Activated CD8-positive, alpha-beta memory T cell treated with anti-CD3 and anti-CD28 coated beads, Interleukin-2, amount 10 ng/mL, durations not matched to agents 7 days and 5 days (primary cell): ENCODE data around the gene RFX5. TPM values are rescaled to one million over a fixed set of nuclear protein-coding genes. Genes with fewer than 3 reads are reported as not detected.
"Not testable (repeated sequence)": the region's sequence is repeated elsewhere in the genome, so short reads cannot be mapped to it uniquely, and the experiment has no call there.

Experiments used
- ATAC-seq: fragments of 150-1000 bp; cut with Tn5 transposase; one replicate; pipeline ENCODE4 v1.10.0; 2021; ENCODE audit warnings: moderate library complexity
- CTCF ChIA-PET: fragments of 350-600 bp; sonication (Branson Sonifier 250); formaldehyde crosslinking; loops from one replicate; lab custom pipeline; 2021; ENCODE audit warnings: antibody characterized with exemption; lab: Charles Lee
- DNase-seq: peaks from one replicate; pipeline ENCODE4 v3.0.0-alpha.2; 2020
- H3K27ac Mint-ChIP-seq: one replicate; pipeline ENCODE4 v1.8.0; 2021; ENCODE audit warnings: mild to moderate bottlenecking, mixed read lengths
- H3K27me3 Mint-ChIP-seq: one replicate; pipeline ENCODE4 v1.8.0; 2021; ENCODE audit warnings: mixed read lengths
- H3K36me3 Mint-ChIP-seq: one replicate; pipeline ENCODE4 v1.8.0; 2021; ENCODE audit warnings: mild to moderate bottlenecking, mixed read lengths
- H3K4me1 Mint-ChIP-seq: one replicate; pipeline ENCODE4 v1.8.0; 2021; ENCODE audit warnings: mixed read lengths
- H3K4me3 Mint-ChIP-seq: one replicate; pipeline ENCODE4 v1.8.0; 2021; ENCODE audit warnings: mild to moderate bottlenecking, moderate library complexity, mixed read lengths
- H3K9me3 Mint-ChIP-seq: one replicate; pipeline ENCODE4 v1.8.0; 2022; ENCODE audit warnings: low read depth, mixed read lengths
- total RNA-seq, 2 experiments: library from RNA; stranded (reverse); gene quantifications; one replicate each; pipeline ENCODE4 v1.2.3, GENCODE V29; 2021

Gene RFX5
- total RNA-seq, 2 experiments from 2014 or later = 109 to 139 TPM

GRCh38 chr1:151370211-151370911 lies 23.3 kb upstream of the RFX5 start:
- Mint-ChIP-seq H3K4me3 (no peak overlapping the region), H3K27me3 (peaks cover 5% of the 10 kb centered on the region), H3K27ac (no peak overlapping the region), H3K9me3 (no peaks in the 10 kb centered on the region), H3K4me1 (no peaks in the 10 kb centered on the region), H3K36me3 (no peaks in the 10 kb centered on the region)
- no peak for DNase-seq
- ATAC-seq = no peak
- CTCF ChIA-PET = interaction anchor here (1.0 kb wide), 1 partner anchor 30 kb away, joined by 3 read pairs; no protein-coding TSS in a partner anchor

GRCh38 chr1:151369621-151370048 lies 22.6 kb upstream of the RFX5 start:
- no peak for DNase-seq
- no peak overlapping the region for H3K27ac Mint-ChIP-seq
- no peaks in the 10 kb centered on the region for H3K36me3 Mint-ChIP-seq
- no peak overlapping the region for H3K4me3 Mint-ChIP-seq
- H3K9me3 Mint-ChIP-seq = no peaks in the 10 kb centered on the region
- no peak for ATAC-seq
- no peaks in the 10 kb centered on the region for H3K27me3 Mint-ChIP-seq
- CTCF ChIA-PET = interaction anchor here (1.0 to 1.2 kb wide), 2 partner anchors 29 kb away, joined by 3 read pairs; no protein-coding TSS in a partner anchor
- no peaks in the 10 kb centered on the region for H3K4me1 Mint-ChIP-seq

DNA sequence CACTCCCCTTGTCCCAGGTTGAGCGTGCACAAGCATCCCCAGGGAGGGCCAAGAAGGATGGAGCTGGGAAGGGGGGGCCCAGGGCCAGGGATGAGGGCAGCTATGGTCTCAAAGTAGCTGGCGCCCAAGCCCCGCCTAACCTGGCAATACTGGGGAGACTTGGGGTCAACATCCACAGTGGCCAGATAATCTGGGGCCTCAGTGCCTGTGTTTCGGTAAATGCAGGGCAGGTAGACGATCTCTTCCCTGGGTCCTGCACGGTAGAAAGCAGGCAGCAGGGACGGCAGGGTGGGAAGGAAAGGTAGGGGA lies 22.2 kb upstream of the RFX5 start:
- CTCF ChIA-PET = interaction anchor here (1.2 kb wide), 1 partner anchor 29 kb away, joined by 3 read pairs; no protein-coding TSS in a partner anchor
- no peak for ATAC-seq

GRCh38 chr1:151368393-151369301 lies 21.6 kb upstream of the RFX5 start:
- no peak for DNase-seq
- H3K27me3 Mint-ChIP-seq = no peaks in the 10 kb centered on the region
- CTCF ChIA-PET = interaction anchor here (0.9 to 1.8 kb wide), 4 partner anchors 11 to 72 kb away, joined by 3 to 9 read pairs (median 3); no protein-coding TSS in a partner anchor
- no peaks in the 10 kb centered on the region for H3K4me1 Mint-ChIP-seq
- no peaks in the 10 kb centered on the region for H3K36me3 Mint-ChIP-seq
- no peak overlapping the region for H3K4me3 Mint-ChIP-seq
- peaks cover under 1% of the 10 kb centered on the region for H3K9me3 Mint-ChIP-seq
- no peak for ATAC-seq
- no peak overlapping the region for H3K27ac Mint-ChIP-seq

More for the DNA sequence above, 22.2 kb upstream of the RFX5 start:
- H3K9me3 Mint-ChIP-seq = no peaks in the 10 kb centered on the region
- no peaks in the 10 kb centered on the region for H3K36me3 Mint-ChIP-seq
- no peak for DNase-seq
- no peak overlapping the region for H3K27ac Mint-ChIP-seq
- H3K4me3 Mint-ChIP-seq = no peak overlapping the region
- H3K27me3 Mint-ChIP-seq = no peaks in the 10 kb centered on the region
- no peaks in the 10 kb centered on the region for H3K4me1 Mint-ChIP-seq

- no peak overlapping the region for H3K4me3 Mint-ChIP-seq
- no peak for ATAC-seq
- H3K4me1 Mint-ChIP-seq = no peaks in the 10 kb centered on the region
- H3K36me3 Mint-ChIP-seq = peaks cover 2% of the 10 kb centered on the region
- H3K27me3 Mint-ChIP-seq = no peaks in the 10 kb centered on the region
- DNase-seq = no peak
- peaks cover 4% of the 10 kb centered on the region for H3K9me3 Mint-ChIP-seq
- H3K27ac Mint-ChIP-seq = no peak overlapping the region
- CTCF ChIA-PET = interaction anchor here (0.9 to 1.8 kb wide), 3 partner anchors 11 to 71 kb away, joined by 3 to 9 read pairs (median 3); no protein-coding TSS in a partner anchor
Observed at GRCh38 chr1:151367658-151368392, 20.8 kb upstream of the RFX5 start.

- CTCF ChIA-PET = no interaction called here
- DNase-seq (no peak), ATAC-seq (no peak)
- Mint-ChIP-seq H3K36me3 (peaks cover 8% of the 10 kb centered on the region), H3K4me3 (no peak overlapping the region), H3K9me3 (peaks cover 13% of the 10 kb centered on the region), H3K27ac (no peak overlapping the region), H3K4me1 (no peaks in the 10 kb centered on the region), H3K27me3 (no peaks in the 10 kb centered on the region)
Observed at GRCh38 chr1:151364996-151365395, 17.9 kb upstream of the RFX5 start.

GRCh38 chr1:151362308-151363155 lies 15.5 kb upstream of the RFX5 start:
- CTCF ChIA-PET = no interaction called here
- Mint-ChIP-seq H3K27me3 (no peaks in the 10 kb centered on the region), H3K4me1 (no peaks in the 10 kb centered on the region), H3K4me3 (no peak overlapping the region), H3K36me3 (peaks cover 8% of the 10 kb centered on the region), H3K9me3 (peaks cover 13% of the 10 kb centered on the region), H3K27ac (no peak overlapping the region)
- ATAC-seq (no peak), DNase-seq (no peak)

- Mint-ChIP-seq H3K4me1 (no peaks in the 10 kb centered on the region), H3K9me3 (peaks cover 13% of the 10 kb centered on the region), H3K27ac (no peak overlapping the region), H3K4me3 (no peak overlapping the region), H3K36me3 (peaks cover 8% of the 10 kb centered on the region), H3K27me3 (no peaks in the 10 kb centered on the region)
- DNase-seq = no peak
- CTCF ChIA-PET = no interaction called here
- ATAC-seq = no peak
Observed at GRCh38 chr1:151361883-151362282, 14.8 kb upstream of the RFX5 start.

DNA sequence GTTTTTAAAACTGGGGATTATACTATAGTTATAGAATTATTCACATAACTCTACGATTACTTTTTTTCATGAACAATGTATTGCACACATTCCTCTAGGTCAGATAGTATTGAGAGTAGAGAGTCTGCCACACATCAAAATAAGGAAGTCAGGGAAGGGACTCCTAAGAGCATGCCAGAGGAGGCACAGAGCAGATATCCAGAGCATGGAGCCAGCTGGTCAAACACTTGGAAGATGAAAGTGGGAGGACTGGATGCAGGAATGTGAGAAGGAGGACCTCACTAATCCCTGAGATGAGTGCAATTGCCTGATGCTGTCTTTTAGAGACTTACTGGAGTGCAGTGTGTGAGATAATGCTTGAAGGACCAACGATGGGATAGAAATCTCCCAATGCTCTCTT lies 9.6 kb upstream of the RFX5 start:
- Mint-ChIP-seq H3K27me3 (peaks cover 3% of the 10 kb centered on the region), H3K36me3 (peaks cover 8% of the 10 kb centered on the region), H3K4me1 (no peaks in the 10 kb centered on the region), H3K9me3 (peaks cover 2% of the 10 kb centered on the region), H3K27ac (no peak overlapping the region), H3K4me3 (no peak overlapping the region)
- no peak for DNase-seq
- ATAC-seq = no peak
- CTCF ChIA-PET = no interaction called here

DNA sequence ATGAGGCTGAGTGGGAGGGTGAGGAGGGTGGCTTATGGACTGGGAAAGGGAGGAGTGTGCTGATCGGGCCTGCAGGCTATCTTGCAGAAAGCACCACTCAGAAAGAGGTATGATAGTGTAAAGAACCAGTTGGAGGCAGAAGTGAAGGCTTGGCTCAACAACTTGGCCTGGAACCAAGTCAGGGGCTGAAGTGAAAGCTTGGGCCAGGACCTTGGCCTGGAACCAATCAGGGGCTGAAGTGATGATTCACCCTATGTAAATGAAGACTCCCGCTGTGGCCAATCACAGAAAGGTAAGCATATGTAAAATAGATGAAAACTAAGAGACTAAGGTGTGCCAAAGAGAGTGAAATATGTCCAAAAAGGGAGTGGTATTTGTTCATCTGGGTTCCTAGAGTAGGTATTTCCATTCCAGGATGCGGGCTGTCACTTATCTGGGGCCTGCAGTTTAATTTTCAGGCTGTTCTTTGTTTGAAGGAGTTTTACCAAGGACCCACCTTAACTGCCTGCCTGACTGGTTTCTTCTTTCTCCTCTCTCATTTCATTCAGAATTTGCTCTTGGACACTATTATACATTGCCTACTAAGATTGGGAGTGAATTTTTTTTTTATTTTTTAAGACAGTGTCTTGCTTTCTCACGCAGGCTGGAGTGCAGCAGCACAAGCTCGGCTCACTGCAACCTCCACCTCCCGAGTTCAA lies 5.1 kb upstream of the RFX5 start:
- ATAC-seq (no peak), DNase-seq (no peak)
- Mint-ChIP-seq H3K36me3 (peaks cover 15% of the 10 kb centered on the region), H3K27me3 (peaks cover 3% of the 10 kb centered on the region), H3K27ac (no peak overlapping the region), H3K4me1 (peaks cover 14% of the 10 kb centered on the region), H3K4me3 (no peak overlapping the region), H3K9me3 (peaks cover 5% of the 10 kb centered on the region)
- CTCF ChIA-PET = interaction anchor here (0.5 to 3.7 kb wide), 3 partner anchors 12 to 372 kb away, joined by 3 to 26 read pairs (median 6); partner anchors contain the start of gene PSMB4

- peaks cover 22% of the 10 kb centered on the region for H3K36me3 Mint-ChIP-seq
- CTCF ChIA-PET = interaction anchor here (0.7 to 3.7 kb wide), 3 partner anchors 10 to 1354 kb away, joined by 3 to 26 read pairs (median 6); partner anchors contain the start of gene PSMB4
- ATAC-seq = not testable (repeated sequence)
Observed at GRCh38 chr1:151350323-151350722, 3.3 kb upstream of the RFX5 start.

More at GRCh38 chr1:151350323-151350722, 3.3 kb upstream of the RFX5 start:
- not testable (repeated sequence) for H3K27ac Mint-ChIP-seq, H3K4me3 Mint-ChIP-seq, DNase-seq, H3K9me3 Mint-ChIP-seq, H3K27me3 Mint-ChIP-seq
- peaks cover 24% of the 10 kb centered on the region for H3K4me1 Mint-ChIP-seq
